GM18502 (cell line): ENCODE results near the gene LUZP2.

Source experiments
- ATAC-seq: cut with Tn5 transposase; IDR thresholded peaks from one replicate; pipeline ENCODE4 v1.9.1; 2021; ENCODE audit warnings: mild to moderate bottlenecking; ENCODE audit not compliant: unreplicated experiment, poor library complexity

The LUZP2 gene

GRCh38 chr11:24559315-24559714 is 62.5 kb downstream of the LUZP2 start:
- ATAC-seq, result no peak

DNA sequence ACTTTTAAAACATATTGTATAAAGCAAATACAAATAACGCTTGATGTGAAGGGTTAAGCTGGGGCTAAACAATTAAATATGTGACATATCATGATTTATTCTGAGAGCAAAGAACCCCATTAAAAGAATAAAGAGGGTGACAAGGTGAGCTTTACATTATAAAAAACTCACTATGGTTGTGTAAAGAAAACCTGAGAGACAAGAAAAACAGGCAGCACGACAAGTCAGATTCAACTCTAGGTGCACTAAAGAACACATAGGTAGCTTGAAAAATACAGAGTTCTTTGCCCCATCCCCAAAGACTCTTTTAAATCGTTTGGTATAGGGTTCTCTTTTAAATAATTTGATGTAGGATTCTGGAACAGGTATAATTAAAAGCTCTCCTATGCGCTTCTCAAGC is 63.5 kb downstream of the LUZP2 start:
- ATAC-seq, result no peak

GRCh38 chr11:24567380-24567779 is 70.5 kb downstream of the LUZP2 start:
- ATAC-seq, result peak; percentile 94

- no peak for ATAC-seq
These were observed 75.5 kb downstream of the LUZP2 start for GRCh38 chr11:24572376-24572775.

DNA sequence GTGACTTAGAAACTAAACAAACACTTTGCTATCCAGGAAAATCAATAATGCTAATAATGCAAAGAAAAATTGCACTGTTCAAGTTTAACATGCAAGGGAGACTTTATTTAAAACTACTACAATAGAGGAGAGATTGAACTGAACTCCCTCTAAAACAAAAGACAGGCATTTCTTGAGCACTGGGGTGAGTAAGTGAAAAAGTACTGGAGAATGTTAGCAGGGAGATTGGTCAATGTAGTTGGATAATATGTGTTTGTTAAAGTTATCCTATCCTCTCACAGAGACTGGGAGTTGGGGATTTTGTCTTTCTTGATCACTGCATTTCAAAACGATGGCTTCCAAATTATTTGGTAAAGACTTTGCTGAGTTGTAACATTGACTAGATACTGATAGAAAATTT is 77.6 kb downstream of the LUZP2 start:
- no peak for ATAC-seq

DNA sequence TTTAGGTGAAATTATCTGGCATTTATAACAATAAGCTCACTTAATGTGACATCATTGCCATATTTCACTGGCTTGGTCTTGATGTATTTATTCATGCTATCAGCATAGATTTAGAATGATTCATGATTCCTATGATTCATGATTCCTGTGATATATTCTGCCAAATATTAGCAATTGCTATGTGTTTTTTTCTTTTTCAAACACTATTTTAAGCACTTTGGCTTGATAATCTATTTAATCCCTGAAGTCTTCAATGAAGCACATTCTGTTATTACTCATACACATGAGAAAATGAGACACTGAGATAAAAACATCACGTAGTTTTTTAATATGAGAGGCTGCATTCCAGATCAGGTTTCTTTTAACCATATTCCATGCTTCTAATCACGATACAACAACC is 78.5 kb downstream of the LUZP2 start:
- ATAC-seq, result no peak

DNA sequence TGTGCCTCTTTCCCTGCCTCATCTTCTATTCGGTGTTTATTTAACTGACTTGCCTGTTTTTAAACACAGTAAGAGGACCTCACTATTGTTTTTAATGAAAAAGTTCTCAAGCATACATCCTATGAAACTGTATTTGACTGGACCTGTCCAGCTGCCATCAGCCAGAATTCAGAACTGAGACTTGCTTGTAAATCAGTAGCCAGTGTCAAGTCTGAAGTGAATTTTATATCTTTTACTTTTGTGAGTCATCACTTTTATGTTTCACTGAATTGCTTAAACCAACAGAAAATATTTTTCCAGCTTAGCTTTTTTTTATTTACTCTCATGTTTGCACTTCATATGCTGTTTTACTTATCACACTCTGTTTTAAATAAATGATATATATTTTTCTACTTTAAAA is 88.3 kb downstream of the LUZP2 start:
- ATAC-seq, result no peak

- no peak for ATAC-seq
These were observed 90.8 kb downstream of the LUZP2 start for GRCh38 chr11:24587635-24588034.

GRCh38 chr11:24588081-24588480 is 91.2 kb downstream of the LUZP2 start:
- no peak for ATAC-seq

DNA sequence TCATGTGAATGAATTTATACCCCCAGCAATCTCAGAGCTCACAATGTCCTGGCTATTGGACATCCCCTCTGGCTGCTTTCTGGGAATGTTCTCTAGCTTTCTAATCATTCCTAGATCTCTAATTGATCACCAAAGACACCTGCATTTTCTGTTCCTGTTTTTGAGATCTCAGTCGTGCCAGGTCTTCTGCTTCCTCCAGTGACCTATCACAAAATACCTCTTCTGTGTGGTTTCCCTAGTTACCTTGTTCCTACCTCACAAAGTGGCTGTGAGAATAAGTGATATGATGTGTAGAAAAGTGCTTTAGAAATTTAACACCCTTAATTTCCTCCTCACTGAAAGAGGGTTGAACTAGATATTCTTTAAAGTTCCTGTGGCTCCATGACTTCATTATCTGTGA is 92.2 kb downstream of the LUZP2 start:
- no peak for ATAC-seq

- ATAC-seq, result no peak
These were observed 94.4 kb downstream of the LUZP2 start for GRCh38 chr11:24591283-24591682.

GRCh38 chr11:24592360-24592759 is 95.5 kb downstream of the LUZP2 start:
- no peak for ATAC-seq

GRCh38 chr11:24593332-24593731 is 96.5 kb downstream of the LUZP2 start:
- no peak for ATAC-seq

- no peak for ATAC-seq
These were observed 97.5 kb downstream of the LUZP2 start for GRCh38 chr11:24594401-24594800.

DNA sequence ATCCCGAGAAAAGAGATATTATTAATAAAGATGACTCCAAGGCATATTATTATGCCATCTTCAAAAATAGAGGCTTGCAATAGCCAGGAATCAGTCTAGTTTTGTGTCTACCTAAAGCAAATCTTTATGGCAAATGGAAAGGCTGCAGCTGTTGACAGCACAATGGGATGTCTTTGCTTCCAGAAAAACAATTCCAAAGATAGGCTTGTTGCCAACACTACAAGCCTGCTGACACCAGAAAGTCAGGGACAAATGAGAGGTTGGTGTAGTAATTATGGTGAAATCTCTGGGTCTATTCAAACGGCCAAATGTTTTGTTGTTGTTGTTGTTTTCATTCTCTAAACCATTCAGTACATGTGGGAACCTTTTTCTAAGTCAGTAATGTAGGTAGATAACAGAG is 101.8 kb downstream of the LUZP2 start:
- no peak for ATAC-seq

DNA sequence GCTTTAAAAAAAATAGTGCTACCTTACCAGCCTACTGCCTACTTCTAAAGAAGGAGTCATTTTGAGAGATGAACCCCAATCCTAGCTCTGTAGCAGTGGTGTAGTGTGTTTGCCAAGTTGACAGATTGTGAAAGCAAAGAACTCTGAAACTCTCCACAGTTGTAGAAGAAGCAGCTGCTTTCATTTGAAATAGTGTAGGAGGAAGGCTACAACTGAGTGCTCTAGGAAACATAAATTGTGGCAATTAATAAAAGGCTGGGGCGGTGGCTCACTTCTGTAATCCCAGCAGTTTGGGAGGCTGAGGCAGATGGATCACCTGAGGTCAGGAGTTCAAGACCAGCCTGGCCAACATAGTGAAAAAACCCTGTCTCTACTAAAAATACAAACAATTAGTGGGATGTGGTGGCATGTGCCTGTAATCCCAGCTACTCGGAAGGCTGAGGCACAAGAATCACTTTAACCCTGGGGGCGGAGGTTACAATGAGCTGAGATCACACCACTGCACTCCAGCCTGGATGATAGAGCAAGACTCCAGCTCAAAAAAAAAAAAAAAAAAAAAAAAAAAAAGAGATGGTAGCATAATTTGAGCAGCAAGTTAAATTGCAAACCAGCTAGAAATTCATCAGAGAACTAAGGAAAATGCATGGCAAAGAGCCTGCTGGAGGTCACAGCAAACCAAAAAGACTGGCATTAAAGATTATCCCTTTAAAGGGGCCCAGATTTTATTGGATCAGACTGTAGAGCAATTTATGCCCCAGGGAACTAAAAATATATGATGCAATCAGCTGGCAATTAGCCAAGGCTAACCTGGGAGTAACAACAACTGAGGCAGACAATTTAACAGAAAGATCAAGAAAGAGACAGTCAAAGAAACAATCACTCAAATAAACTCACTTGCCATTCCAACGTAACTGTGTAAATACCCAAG is 112.6 kb downstream of the LUZP2 start:
- no peak for ATAC-seq

GRCh38 chr11:24615451-24616160 is 118.8 kb downstream of the LUZP2 start:
- ATAC-seq, result no peak

GRCh38 chr11:24617856-24618255 is 121.0 kb downstream of the LUZP2 start:
- peak; percentile 49 for ATAC-seq

DNA sequence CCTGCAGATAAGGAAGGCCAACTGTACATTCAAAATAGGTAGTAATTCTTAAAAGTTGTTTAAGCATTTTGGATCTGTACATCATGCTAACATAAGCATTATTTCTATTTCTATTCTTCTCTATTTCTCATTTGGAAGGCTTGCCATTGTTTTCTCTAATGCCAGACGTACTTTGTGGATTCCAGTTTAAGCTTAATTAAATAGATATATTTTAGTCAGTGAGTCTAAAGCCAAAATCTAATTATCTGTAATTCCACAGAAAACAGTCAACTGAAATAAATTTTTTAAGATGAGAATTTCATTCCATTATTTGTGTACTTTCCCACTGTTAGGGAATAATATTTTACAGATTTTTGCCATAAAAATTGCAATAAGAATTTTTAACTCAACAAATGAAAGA is 123.0 kb downstream of the LUZP2 start:
- ATAC-seq, result no peak

DNA sequence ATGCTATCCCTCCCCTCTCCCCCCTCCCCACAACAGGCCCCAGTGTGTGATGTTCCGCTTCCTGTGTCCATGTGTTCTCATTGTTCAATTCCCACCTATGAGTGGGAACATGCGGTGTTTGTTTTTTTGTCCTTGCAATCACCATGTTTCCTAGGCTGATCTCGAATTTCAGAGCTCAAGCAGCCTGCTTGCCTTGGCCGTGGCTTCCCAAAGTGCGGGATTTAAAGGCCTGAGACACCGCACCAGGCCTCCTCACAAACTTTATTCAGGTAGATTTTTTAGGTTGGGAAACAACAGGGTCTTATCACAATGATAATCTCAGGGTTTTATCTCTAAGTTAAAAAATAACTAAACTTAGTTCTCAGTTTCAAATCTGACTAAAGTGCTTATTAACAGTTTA is 125.4 kb downstream of the LUZP2 start:
- ATAC-seq, result no peak

- no peak for ATAC-seq
These were observed 126.3 kb downstream of the LUZP2 start for GRCh38 chr11:24623121-24623520.

- ATAC-seq, result no peak
These were observed 127.6 kb downstream of the LUZP2 start for GRCh38 chr11:24624432-24624831.
